Coronary artery (tissue), 2 donors: ENCODE measurements around the gene LAMA3.

Source experiments
- DNase-seq: peaks from one replicate; pipeline ENCODE4 v3.0.0-alpha.2; 2017; ENCODE audit warnings: low spot score
- H3K27ac ChIP-seq, 2 donors: fragments of 200-600 bp; sonication (generic); one replicate each; pipeline ENCODE4 v1.5.1; 2016 to 2019
- H3K4me3 ChIP-seq: fragments of 200-600 bp; sonication (generic); 2 replicates; pipeline ENCODE4 v1.5.1; 2016; ENCODE audit warnings: mild to moderate bottlenecking, moderate library complexity
- CTCF ChIP-seq: fragments of 200-600 bp; sonication (generic); IDR thresholded peaks from one replicate; pipeline ENCODE4 v1.5.1; 2019; ENCODE audit warnings: antibody characterized with exemption

Gene LAMA3

GRCh38 chr18:23689031-23689615 is at the start of gene LAMA3:
LAMA3 (plus strand) TSS chr18:23689453; CDS start chr18:23689684, 231 bp downstream.
- DNase-seq = peak; percentile 79
- H3K27ac ChIP-seq = peak within 1 kb of the TSS in 1 of 2 donors; percentile 72
- no peak for TF ChIP-seq CTCF
- peak within 1 kb of the TSS; percentile 79 for H3K4me3 ChIP-seq

- TF ChIP-seq CTCF = no peak
- no peak overlapping the region for H3K27ac ChIP-seq
- DNase-seq = no peak
- no peak overlapping the region for H3K4me3 ChIP-seq
Measured at GRCh38 chr18:23640052-23640451, 49.2 kb upstream of the LAMA3 start.

GRCh38 chr18:23641143-23641720 is 48.0 kb upstream of the LAMA3 start:
- no peak overlapping the region for H3K27ac ChIP-seq
- no peak overlapping the region for H3K4me3 ChIP-seq
- no peak for DNase-seq
- TF ChIP-seq CTCF = no peak

- no peak for TF ChIP-seq CTCF
- H3K27ac ChIP-seq = no peak overlapping the region
- DNase-seq = no peak
- no peak overlapping the region for H3K4me3 ChIP-seq
Measured at GRCh38 chr18:23641937-23642666, 47.2 kb upstream of the LAMA3 start.

GRCh38 chr18:23643815-23644490 is 45.3 kb upstream of the LAMA3 start:
- Histone ChIP-seq H3K27ac (no peak overlapping the region), H3K4me3 (no peak overlapping the region)
- no peak for DNase-seq
- TF ChIP-seq CTCF = no peak

- H3K27ac ChIP-seq = no peak overlapping the region
- no peak overlapping the region for H3K4me3 ChIP-seq
- no peak for TF ChIP-seq CTCF
- DNase-seq = no peak
Measured at GRCh38 chr18:23645568-23646175, 43.6 kb upstream of the LAMA3 start.
